Natural killer cell (primary cell): ENCODE measurements around the gene SEPHS1. TPM values are rescaled to one million over a fixed set of nuclear protein-coding genes. Genes with fewer than 3 reads are reported as not detected.
A peak's percentile ranks its signal among the peaks of the same experiment; 100 is the strongest.

Source experiments
- ATAC-seq, 3 donors: fragments of 150-1000 bp in 2 of 3; fragments of 200-7000 bp in 1 of 3; cut with Tn5 transposase; 1 replicate in 1 of 3; 2 replicates in 2 of 3; pipeline ENCODE4 v1.10.0; 2021; ENCODE audit warnings: mild to moderate bottlenecking in 2 of 3, moderate library complexity in 2 of 3
- DNase-seq, 2 donors: peaks; one replicate each; pipeline versions ENCODE4 v3.0.0 to v3.0.0-alpha.2; 2013 to 2021; ENCODE audit warnings: mixed read lengths in 1 of 2
- H3K27ac ChIP-seq: one replicate; pipeline ENCODE4 v1.5.1; 2013; ENCODE audit warnings: mild to moderate bottlenecking, low read length
- H3K27me3 ChIP-seq: one replicate; pipeline ENCODE4 v1.6.1; 2013; ENCODE audit warnings: low read length; ENCODE audit not compliant: control insufficient read depth, insufficient read depth
- H3K36me3 ChIP-seq: one replicate; pipeline ENCODE4 v1.6.1; 2013; ENCODE audit warnings: low read length; ENCODE audit not compliant: control insufficient read depth, insufficient read depth
- H3K4me1 ChIP-seq: one replicate; pipeline ENCODE4 v1.6.1; 2013; ENCODE audit warnings: low read length; ENCODE audit not compliant: control insufficient read depth, insufficient read depth
- H3K4me3 ChIP-seq: one replicate; pipeline ENCODE4 v1.5.1; 2013; ENCODE audit warnings: low read length
- H3K9me3 ChIP-seq: one replicate; pipeline ENCODE4 v1.6.1; 2013; ENCODE audit warnings: low read length; ENCODE audit not compliant: control insufficient read depth, insufficient read depth
- H3K27ac Mint-ChIP-seq, 2 donors: one replicate each; pipeline ENCODE4 v1.8.0; 2022; ENCODE audit warnings: mild to moderate bottlenecking in 2 of 2, mixed read lengths in 2 of 2, moderate library complexity in 1 of 2
- H3K27me3 Mint-ChIP-seq, 2 donors: one replicate each; pipeline ENCODE4 v1.8.0; 2022; ENCODE audit warnings: low read depth in 2 of 2, mixed read lengths in 2 of 2
- H3K36me3 Mint-ChIP-seq: one replicate; pipeline ENCODE4 v1.8.0; 2022; ENCODE audit warnings: mixed read lengths
- H3K4me1 Mint-ChIP-seq, 2 donors: one replicate each; pipeline ENCODE4 v1.8.0; 2022; ENCODE audit warnings: mixed read lengths in 2 of 2
- H3K4me3 Mint-ChIP-seq: one replicate; pipeline ENCODE4 v1.8.0; 2022; ENCODE audit warnings: mild to moderate bottlenecking, moderate library complexity, mixed read lengths
- H3K9me3 Mint-ChIP-seq, 2 donors: one replicate each; pipeline ENCODE4 v1.8.0; 2022; ENCODE audit warnings: mixed read lengths in 2 of 2
- whole genome bisulfite sequencing: methylation state at CpG from one replicate; pipeline ENCODE4 v1.1.7; 2013; ENCODE audit warnings: missing lambda C conversion rate; ENCODE audit not compliant: insufficient coverage; 5-methylcytosine and 5-hydroxymethylcytosine counted together
- intact Hi-C: fragments of 100-400 bp; cut with micrococcal nuclease; formaldehyde crosslinking; loops from one replicate; pipeline ENCODE4 v1.14.2; 2022
- total RNA-seq, 4 donors: library from RNA; stranded (reverse); fragments of 120-200 nt in 1 of 4; gene quantifications; one replicate each; pipeline versions ENCODE4 v1.2.3 to v1.2.4, GENCODE V29; 2013 to 2022
- TF ChIP-seq, protein P1 (sequence below): fragments of 200-600 bp; IDR thresholded peaks from one replicate; pipeline ENCODE4 v1.8.0; 2022; ENCODE audit warnings: antibody characterized with exemption

SEPHS1 gene
- total RNA-seq, 3 donors from 2014 or later (not counting 1 experiment from before 2014, with no cell fraction given), result 20.4 to 28.2 (median 23.4) TPM

DNA sequence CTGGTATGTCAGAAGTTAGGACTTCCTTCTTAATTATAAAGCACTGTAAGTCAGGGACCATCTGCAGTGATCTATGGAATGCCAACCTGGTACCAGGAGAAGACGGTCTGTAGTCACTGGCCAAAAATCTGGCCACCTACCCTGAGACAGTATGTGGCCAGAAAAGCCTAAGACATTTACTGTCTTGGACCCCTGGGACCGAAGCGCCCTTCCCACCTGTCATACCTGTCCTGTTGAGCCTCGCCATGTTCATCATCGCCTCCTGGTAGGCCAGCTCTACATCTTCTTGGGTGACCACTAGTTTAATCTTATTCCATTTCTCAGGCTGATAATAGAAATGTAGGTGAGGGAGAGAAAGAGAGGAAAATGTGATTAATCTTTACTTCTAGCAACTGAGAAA is 20.0 kb downstream of the SEPHS1 start:
- Histone ChIP-seq H3K27ac (no peak overlapping the region), H3K36me3 (peaks cover 65% of the 10 kb centered on the region), H3K9me3 (no peaks in the 10 kb centered on the region), H3K4me3 (no peak overlapping the region), H3K27me3 (no peaks in the 10 kb centered on the region), H3K4me1 (no peaks in the 10 kb centered on the region)
- no peaks in the 10 kb centered on the region for H3K4me1 Mint-ChIP-seq
- TF ChIP-seq, protein P1, sequence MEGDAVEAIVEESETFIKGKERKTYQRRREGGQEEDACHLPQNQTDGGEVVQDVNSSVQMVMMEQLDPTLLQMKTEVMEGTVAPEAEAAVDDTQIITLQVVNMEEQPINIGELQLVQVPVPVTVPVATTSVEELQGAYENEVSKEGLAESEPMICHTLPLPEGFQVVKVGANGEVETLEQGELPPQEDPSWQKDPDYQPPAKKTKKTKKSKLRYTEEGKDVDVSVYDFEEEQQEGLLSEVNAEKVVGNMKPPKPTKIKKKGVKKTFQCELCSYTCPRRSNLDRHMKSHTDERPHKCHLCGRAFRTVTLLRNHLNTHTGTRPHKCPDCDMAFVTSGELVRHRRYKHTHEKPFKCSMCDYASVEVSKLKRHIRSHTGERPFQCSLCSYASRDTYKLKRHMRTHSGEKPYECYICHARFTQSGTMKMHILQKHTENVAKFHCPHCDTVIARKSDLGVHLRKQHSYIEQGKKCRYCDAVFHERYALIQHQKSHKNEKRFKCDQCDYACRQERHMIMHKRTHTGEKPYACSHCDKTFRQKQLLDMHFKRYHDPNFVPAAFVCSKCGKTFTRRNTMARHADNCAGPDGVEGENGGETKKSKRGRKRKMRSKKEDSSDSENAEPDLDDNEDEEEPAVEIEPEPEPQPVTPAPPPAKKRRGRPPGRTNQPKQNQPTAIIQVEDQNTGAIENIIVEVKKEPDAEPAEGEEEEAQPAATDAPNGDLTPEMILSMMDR, result no peak
- intact Hi-C loops, result no loop called here
- no peak overlapping the region for H3K4me3 Mint-ChIP-seq
- H3K9me3 Mint-ChIP-seq, result no peaks in the 10 kb centered on the region
- H3K27me3 Mint-ChIP-seq, result no peaks in the 10 kb centered on the region
- 98% methylated on average over 3 of the region's 5 CpGs for WGBS
- H3K27ac Mint-ChIP-seq, result peak overlapping the region in 1 of 2 donors; percentile 2
- peaks cover 11% of the 10 kb centered on the region for H3K36me3 Mint-ChIP-seq
- no peak for ATAC-seq
- no peak for DNase-seq

DNA sequence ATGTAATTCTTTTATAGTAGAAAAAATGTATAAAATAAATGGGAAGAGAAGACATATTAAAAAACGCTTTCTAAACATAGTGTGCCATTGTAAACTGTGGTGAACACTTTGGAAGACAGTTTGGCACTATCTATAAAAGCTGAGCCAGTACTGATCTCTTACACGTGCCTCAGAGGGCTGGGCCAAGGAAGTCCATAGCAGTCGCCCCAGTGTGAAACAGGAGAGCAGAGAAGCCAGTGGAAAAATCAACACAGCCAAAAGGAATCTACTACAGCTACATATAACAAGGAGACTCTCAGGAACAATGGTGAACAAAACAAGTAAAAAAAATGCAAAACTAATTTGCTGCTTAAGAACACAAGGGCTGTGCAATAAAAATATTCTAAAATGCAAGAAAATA is 20.6 kb downstream of the SEPHS1 start:
- no peaks in the 10 kb centered on the region for H3K27me3 ChIP-seq
- TF ChIP-seq, protein P1, result no peak
- Mint-ChIP-seq H3K36me3 (peaks cover 11% of the 10 kb centered on the region), H3K9me3 (no peaks in the 10 kb centered on the region), H3K4me1 (no peaks in the 10 kb centered on the region), H3K27ac (peak overlapping the region in 1 of 2 donors; percentile 2), H3K27me3 (no peaks in the 10 kb centered on the region), H3K4me3 (no peak overlapping the region)
- 84% methylated on average over 3 of the region's 3 CpGs for WGBS
- no peak for DNase-seq
- H3K4me1 ChIP-seq, result no peaks in the 10 kb centered on the region
- intact Hi-C loops, result no loop called here
- peaks cover 66% of the 10 kb centered on the region for H3K36me3 ChIP-seq
- H3K4me3 ChIP-seq, result no peak overlapping the region
- no peak for ATAC-seq
- H3K9me3 ChIP-seq, result no peaks in the 10 kb centered on the region
- H3K27ac ChIP-seq, result no peak overlapping the region

DNA sequence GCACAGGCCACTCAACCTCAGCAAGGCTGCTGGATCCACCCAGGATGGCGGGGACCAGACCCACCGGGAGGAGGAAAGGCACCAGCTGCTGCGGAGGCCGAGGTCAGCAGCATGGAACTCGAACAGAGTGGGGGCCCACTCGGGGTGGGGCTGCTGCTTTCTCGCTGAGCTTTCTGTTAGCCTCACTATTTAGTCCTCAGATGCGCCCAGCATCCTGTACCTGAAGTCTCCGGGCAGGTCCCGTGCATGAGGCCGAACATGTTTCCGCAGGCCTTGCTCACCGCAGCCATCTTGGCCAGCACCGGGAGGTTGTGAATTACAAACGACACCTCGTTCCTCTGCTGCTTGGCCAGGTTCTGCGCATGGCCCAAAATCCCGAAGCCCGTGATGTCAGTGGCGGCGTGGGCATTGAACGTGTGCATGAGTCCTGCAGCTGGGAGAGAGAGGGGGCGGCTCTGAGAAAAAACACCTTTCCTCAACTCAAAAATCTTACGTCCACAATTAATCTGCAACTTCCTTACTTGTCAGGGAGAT is 25.4 kb downstream of the SEPHS1 start:
- Mint-ChIP-seq H3K36me3 (no peaks in the 10 kb centered on the region), H3K27ac (no peak overlapping the region), H3K27me3 (no peaks in the 10 kb centered on the region), H3K4me1 (no peaks in the 10 kb centered on the region), H3K4me3 (no peak overlapping the region), H3K9me3 (no peaks in the 10 kb centered on the region)
- Histone ChIP-seq H3K27ac (no peak overlapping the region), H3K4me3 (no peak overlapping the region), H3K9me3 (no peaks in the 10 kb centered on the region), H3K4me1 (no peaks in the 10 kb centered on the region), H3K27me3 (no peaks in the 10 kb centered on the region), H3K36me3 (peaks cover 50% of the 10 kb centered on the region)
- TF ChIP-seq, protein P1, result no peak
- DNase-seq, result no peak
- WGBS, result 98% methylated on average over 24 of the region's 24 CpGs
- intact Hi-C loops, result no loop called here
- ATAC-seq, result no peak

DNA sequence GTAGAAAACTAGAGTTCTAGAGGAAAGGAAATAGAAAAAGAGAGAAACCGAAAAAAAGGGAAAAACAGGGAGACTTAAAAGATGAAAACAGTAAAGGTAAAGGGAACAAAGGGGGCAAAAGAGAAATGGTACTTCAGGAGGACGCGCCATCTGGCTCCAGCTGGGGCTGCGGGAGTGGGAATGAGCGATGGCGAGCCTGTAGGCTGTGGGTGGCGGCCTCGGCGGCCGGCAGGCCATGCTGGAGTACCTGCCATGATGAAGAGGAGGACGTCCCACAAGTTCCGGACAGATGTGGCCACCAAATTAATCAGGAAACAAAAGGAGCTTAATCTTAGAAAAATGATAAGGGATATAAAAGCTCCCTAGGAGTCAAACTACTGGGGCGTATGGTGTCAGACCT is 26.5 kb downstream of the SEPHS1 start:
- no peaks in the 10 kb centered on the region for H3K4me1 ChIP-seq
- H3K27ac Mint-ChIP-seq, result no peak overlapping the region
- no peak overlapping the region for H3K4me3 Mint-ChIP-seq
- TF ChIP-seq, protein P1, result no peak
- intact Hi-C loops, result no loop called here
- no peaks in the 10 kb centered on the region for H3K27me3 ChIP-seq
- DNase-seq (no peak), ATAC-seq (no peak)
- no peak overlapping the region for H3K27ac ChIP-seq
- H3K4me3 ChIP-seq, result no peak overlapping the region
- no peaks in the 10 kb centered on the region for H3K27me3 Mint-ChIP-seq
- H3K9me3 ChIP-seq, result no peaks in the 10 kb centered on the region
- peaks cover 41% of the 10 kb centered on the region for H3K36me3 ChIP-seq
- WGBS, result 93% methylated on average over 13 of the region's 13 CpGs
- H3K36me3 Mint-ChIP-seq, result no peaks in the 10 kb centered on the region
- no peaks in the 10 kb centered on the region for H3K9me3 Mint-ChIP-seq
- no peaks in the 10 kb centered on the region for H3K4me1 Mint-ChIP-seq
